ENCODE data around the gene SGCD. TPM values are rescaled to one million over a fixed set of nuclear protein-coding genes. Genes with fewer than 3 reads are reported as not detected.

SGCD gene
- total RNA-seq, 1 experiment from 2014 or later, result not detected

DNA sequence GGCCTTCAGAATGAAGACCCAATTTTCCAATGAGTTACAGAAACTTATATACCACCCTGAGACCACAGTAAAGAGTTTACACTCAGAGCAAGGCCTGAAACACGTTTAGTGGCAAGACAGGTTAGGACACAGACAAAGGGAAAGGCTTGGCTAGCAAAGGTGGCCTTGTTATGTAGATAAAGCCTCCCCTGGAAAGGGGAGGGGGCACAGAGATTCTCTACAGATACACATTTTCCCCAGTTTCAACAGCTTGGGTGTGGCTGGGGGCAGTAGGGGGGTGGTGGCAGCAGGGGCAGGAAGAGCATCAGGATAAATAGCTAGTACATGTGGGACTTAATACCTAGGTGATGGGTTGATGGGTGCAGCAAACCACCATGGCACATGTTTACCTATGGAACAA lies 471.2 kb downstream of the SGCD start:
- H3K9me2 ChIP-seq (ENCODE audit: insufficient read depth), result no peaks in the 10 kb centered on the region
- H3K27ac ChIP-seq (ENCODE audit: low read depth, low read length), result no peak overlapping the region
- H3K4me1 ChIP-seq (ENCODE audit: control insufficient read depth in 1 of 2, insufficient read depth in 2 of 2, low read length in 2 of 2), result no peaks in the 10 kb centered on the region
- ChIA-PET RAD21 (ENCODE audit: low non-redundant PET in 1 of 2, low total read pairs in 2 of 2, uncharacterized antibody in 2 of 2, unreplicated experiment in 2 of 2) (no interaction called here), CTCF (no interaction called here), POLR2A (no interaction called here)
- BruUV-seq (replicated peaks), result no TSS peak
- H3K36me3 ChIP-seq (ENCODE audit: control insufficient read depth in 1 of 2, insufficient read depth in 2 of 2, low read length in 2 of 2), result no peaks in the 10 kb centered on the region
- no peaks in the 10 kb centered on the region for H4K20me1 ChIP-seq (ENCODE audit: insufficient read depth)
- TF ChIP-seq POLR2A (IDR thresholded peaks at IDR 0.05; ENCODE audit: borderline replicate concordance, extremely low read depth, insufficient read depth, insufficient read length) (no peak), CEBPB (IDR thresholded peaks at IDR 0.05; ENCODE audit: low read depth) (no peak), SRF (IDR thresholded peaks at IDR 0.05; ENCODE audit: low read depth) (no peak), FOSL1 (IDR thresholded peaks at IDR 0.05; ENCODE audit: low read depth) (no peak), ZNF274 (IDR thresholded peaks at IDR 0.05; ENCODE audit: low read depth, low read length) (no peak), CBX3 (IDR thresholded peaks at IDR 0.05; ENCODE audit: low read depth) (no peak), POLR2AphosphoS5 (IDR thresholded peaks at IDR 0.05; ENCODE audit: low read depth, low read length) (no peak), SIN3A (IDR thresholded peaks at IDR 0.05; ENCODE audit: low read depth) (no peak), EGR1 (IDR thresholded peaks at IDR 0.05; ENCODE audit: low read depth) (no peak), ELF1 (IDR thresholded peaks at IDR 0.05; ENCODE audit: borderline replicate concordance, low read depth) (no peak), EZH2 (IDR thresholded peaks at IDR 0.05) (no peak)
- TF ChIP-seq, protein P1, sequence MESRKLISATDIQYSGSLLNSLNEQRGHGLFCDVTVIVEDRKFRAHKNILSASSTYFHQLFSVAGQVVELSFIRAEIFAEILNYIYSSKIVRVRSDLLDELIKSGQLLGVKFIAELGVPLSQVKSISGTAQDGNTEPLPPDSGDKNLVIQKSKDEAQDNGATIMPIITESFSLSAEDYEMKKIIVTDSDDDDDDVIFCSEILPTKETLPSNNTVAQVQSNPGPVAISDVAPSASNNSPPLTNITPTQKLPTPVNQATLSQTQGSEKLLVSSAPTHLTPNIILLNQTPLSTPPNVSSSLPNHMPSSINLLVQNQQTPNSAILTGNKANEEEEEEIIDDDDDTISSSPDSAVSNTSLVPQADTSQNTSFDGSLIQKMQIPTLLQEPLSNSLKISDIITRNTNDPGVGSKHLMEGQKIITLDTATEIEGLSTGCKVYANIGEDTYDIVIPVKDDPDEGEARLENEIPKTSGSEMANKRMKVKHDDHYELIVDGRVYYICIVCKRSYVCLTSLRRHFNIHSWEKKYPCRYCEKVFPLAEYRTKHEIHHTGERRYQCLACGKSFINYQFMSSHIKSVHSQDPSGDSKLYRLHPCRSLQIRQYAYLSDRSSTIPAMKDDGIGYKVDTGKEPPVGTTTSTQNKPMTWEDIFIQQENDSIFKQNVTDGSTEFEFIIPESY (IDR thresholded peaks at IDR 0.05; ENCODE audit: extremely low read depth, insufficient replicate concordance, low read length), result no peak
- TF ChIP-seq, protein P2, sequence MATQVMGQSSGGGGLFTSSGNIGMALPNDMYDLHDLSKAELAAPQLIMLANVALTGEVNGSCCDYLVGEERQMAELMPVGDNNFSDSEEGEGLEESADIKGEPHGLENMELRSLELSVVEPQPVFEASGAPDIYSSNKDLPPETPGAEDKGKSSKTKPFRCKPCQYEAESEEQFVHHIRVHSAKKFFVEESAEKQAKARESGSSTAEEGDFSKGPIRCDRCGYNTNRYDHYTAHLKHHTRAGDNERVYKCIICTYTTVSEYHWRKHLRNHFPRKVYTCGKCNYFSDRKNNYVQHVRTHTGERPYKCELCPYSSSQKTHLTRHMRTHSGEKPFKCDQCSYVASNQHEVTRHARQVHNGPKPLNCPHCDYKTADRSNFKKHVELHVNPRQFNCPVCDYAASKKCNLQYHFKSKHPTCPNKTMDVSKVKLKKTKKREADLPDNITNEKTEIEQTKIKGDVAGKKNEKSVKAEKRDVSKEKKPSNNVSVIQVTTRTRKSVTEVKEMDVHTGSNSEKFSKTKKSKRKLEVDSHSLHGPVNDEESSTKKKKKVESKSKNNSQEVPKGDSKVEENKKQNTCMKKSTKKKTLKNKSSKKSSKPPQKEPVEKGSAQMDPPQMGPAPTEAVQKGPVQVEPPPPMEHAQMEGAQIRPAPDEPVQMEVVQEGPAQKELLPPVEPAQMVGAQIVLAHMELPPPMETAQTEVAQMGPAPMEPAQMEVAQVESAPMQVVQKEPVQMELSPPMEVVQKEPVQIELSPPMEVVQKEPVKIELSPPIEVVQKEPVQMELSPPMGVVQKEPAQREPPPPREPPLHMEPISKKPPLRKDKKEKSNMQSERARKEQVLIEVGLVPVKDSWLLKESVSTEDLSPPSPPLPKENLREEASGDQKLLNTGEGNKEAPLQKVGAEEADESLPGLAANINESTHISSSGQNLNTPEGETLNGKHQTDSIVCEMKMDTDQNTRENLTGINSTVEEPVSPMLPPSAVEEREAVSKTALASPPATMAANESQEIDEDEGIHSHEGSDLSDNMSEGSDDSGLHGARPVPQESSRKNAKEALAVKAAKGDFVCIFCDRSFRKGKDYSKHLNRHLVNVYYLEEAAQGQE (IDR thresholded peaks at IDR 0.05; ENCODE audit: low read depth), result no peak
- H3K27me3 ChIP-seq (ENCODE audit: insufficient read depth, low read length), result no peaks in the 10 kb centered on the region
- ATAC-seq (no peak), DNase-seq (ENCODE audit: low read depth, low spot score) (no peak)
- H3K9me3 ChIP-seq (ENCODE audit: control insufficient read depth in 1 of 2, insufficient read depth in 1 of 2, low read depth in 1 of 2, low read length in 2 of 2), result no peaks in the 10 kb centered on the region
- no peak overlapping the region for H3K9ac ChIP-seq (ENCODE audit: low read length)
- no peak overlapping the region for H2AFZ ChIP-seq (ENCODE audit: low read depth, low read length, poor library complexity, severe bottlenecking)
- no peak overlapping the region for H3K4me2 ChIP-seq (ENCODE audit: low read length)
- no peaks in the 10 kb centered on the region for H3K79me2 ChIP-seq (ENCODE audit: insufficient read depth, low read length)
- intact Hi-C loops (cut with micrococcal nuclease), result no loop called here
- H3K4me3 ChIP-seq (replicated peaks in 1 of 2; ENCODE audit: low read depth in 1 of 2, low read length in 2 of 2), result no peak overlapping the region

Measured in HCT116 (cell line).